Testis (tissue), 2 donors: ENCODE measurements around the gene EXOC6.

ENCODE experiments used
- CTCF ChIP-seq, 3 experiments: fragments of 450-650 bp in 2 of 3; fragments of 200-600 bp in 1 of 3; sonication (generic) in 1 of 3; IDR thresholded peaks; one replicate each; pipeline ENCODE4 v1.5.1; 2016 to 2019; ENCODE audit warnings: antibody characterized with exemption in 3 of 3, mild to moderate bottlenecking in 2 of 3, moderate library complexity in 1 of 3
- POLR2A ChIP-seq: fragments of 450-650 bp; IDR thresholded peaks from one replicate; pipeline ENCODE4 v1.6.1; 2017; ENCODE audit warnings: antibody characterized with exemption, mild to moderate bottlenecking, moderate library complexity

DNA sequence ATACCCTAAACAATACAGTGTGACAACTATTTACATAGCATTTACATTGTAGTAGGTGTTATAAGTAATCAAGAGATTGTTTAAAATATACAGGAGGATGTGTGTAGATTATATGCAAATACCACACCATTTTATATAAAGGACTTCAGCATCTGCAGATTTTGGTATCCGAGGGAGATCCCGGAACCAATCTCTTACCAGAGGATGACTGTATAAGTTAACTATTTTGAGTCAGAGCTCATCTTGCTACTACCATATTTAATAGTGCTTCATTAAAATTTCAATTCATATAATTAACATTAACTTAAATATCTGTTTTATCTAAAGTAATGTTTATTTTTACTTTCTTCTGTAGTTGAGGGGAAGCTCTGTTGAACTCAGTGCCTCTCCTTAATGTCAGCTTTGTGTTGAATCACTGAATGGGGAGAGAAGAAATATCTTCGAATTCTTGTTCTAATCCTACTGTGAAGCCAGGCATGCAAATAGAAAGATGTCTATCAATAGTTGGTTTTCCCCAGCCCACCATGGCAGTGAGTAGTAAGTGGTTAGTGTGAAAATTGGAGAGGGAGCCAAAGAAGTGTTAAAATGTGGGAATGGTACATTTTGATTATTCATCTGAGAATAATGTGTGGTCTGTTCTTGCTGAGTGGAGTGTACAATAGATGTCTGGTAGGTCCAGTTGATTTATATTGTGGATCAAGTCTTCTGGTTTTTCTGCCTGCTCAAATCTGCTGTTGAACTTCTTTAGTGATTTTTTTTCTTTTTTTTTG is 122.2 kb downstream of the EXOC6 start:
- no peak for TF ChIP-seq CTCF (IDR thresholded peaks at IDR 0.05)
- no peak for TF ChIP-seq POLR2A
